Cerebellar cortex (tissue), 1 donor: ENCODE results near the gene PPP1CA.
"Not testable (repeated sequence)": the region's sequence is repeated elsewhere in the genome, so short reads cannot be mapped to it uniquely, and the experiment has no call there.

ENCODE experiments used
- DNase-seq: peaks from one replicate; pipeline ENCODE4 v3.0.0-alpha.2; 2015; ENCODE audit warnings: low spot score

Gene PPP1CA

DNA sequence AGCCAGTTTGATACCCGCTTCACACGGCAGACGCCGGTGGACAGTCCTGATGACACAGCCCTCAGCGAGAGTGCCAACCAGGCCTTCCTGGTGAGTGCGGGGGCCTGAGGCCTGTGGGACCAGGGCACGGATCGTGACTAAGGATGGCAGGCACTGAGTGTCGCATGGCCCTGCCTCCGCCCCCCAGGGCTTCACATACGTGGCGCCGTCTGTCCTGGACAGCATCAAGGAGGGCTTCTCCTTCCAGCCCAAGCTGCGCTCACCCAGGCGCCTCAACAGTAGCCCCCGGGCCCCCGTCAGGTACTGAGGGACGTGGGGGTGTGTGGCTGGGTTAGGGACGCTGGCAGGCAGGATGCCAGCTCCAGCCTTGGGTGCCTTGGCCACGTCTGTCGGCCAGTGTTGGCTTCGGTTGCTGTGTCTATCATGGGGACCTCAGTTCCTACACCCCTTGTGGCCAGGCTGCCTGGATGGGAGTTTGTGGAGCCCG is 32.8 kb upstream of the PPP1CA start:
- DNase-seq: no peak

DNA sequence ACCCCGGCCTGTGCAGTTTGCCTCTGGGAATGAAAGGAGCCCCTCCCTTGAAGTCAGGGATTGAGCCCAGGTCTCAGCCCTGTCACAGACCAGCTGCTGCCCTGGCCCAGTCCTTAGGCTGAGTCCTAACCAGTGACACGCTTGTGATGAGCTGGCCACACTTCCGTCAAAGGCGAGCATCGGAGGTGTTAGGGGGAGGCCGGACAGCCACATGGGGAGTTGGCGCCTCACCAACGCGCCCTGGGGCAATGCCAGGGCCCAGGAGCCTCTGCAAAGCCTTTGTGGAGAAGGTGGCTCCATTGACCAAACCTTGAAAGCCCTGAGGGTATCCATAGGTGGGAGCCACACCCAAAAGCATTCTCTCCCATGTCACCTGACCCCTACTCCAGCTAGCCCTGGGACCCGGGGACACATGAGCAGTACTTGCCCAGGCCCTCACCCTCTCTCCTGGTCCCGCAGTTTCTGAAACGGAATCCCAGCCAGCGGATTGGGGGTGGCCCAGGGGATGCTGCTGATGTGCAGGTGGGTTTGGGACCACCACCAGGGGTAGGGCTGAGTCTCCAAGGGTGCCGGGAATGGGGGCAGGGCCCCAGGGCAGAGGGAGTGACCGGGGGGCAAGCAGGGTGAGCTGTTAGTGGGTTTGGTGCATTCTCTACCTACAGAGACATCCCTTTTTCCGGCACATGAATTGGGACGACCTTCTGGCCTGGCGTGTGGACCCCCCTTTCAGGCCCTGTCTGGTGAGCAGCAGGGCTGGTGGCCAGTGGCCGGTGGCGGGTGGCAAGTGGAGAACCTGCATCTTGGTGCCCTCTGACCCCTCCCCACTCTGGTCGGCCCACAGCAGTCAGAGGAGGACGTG is 32.1 kb upstream of the PPP1CA start:
- no peak for DNase-seq

DNA sequence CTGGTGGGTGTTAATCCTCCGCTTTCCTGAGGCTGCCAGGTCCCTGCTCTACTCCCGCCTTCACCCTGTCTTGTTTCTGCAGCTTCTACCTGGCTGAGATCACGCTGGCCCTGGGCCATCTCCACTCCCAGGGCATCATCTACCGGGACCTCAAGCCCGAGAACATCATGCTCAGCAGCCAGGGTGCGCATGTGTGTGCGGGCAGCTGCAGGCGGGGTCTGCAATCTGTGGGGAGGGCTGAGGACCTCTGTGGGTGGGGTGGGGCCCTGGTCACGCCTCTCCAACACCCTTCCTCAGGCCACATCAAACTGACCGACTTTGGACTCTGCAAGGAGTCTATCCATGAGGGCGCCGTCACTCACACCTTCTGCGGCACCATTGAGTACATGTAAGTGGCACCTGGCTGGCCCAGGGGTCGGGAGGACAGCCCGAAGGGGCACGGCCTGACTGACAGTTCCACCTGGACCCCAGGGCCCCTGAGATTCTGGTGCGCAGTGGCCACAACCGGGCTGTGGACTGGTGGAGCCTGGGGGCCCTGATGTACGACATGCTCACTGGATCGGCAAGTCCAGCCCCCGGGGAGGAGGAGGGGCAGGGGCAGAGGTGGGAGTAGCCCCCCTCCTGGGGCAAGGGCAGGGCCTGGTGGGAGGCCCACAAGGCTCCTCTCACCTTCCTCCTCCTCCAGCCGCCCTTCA is 31.1 kb upstream of the PPP1CA start:
- DNase-seq: no peak

DNA sequence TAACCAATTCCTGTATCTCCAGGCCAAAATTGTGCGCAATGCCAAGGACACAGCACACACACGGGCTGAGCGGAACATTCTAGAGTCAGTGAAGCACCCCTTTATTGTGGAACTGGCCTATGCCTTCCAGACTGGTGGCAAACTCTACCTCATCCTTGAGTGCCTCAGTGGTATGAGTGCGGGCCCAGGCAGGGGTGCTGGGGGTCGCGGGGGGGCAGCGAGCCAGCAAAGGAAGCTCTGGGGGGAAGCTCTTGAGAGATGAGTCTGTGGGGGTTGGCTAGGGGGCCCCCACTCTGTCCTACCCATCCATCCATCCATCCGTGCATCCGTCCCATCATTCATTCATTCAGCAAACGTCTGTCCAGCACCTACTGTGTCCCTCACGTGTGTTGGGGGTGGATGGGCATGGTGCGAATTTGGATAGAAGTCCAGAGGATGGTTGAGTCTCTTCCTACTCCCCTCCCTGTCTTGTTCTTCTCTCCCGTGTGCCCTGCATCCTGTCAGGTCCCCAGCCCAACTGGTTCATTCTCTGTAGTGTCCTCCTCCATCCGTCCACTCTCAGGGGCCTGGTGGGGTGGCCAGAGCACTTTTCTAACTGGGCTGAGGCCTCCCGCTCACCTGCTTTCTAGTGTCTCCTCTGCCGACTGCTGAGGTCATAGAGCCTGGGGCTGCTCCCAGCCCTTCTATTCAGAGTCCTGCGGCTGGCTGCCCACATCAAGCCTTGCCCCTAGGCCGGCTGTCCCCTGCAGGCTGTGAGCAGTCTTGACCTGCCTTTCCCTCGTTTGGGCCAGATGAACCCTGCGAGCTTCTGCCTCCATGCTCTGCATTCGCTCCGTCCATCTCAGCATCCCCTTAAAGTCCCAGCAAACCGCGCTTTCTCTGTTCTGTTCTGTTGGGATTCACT is 29.9 kb upstream of the PPP1CA start:
- DNase-seq: no peak

DNA sequence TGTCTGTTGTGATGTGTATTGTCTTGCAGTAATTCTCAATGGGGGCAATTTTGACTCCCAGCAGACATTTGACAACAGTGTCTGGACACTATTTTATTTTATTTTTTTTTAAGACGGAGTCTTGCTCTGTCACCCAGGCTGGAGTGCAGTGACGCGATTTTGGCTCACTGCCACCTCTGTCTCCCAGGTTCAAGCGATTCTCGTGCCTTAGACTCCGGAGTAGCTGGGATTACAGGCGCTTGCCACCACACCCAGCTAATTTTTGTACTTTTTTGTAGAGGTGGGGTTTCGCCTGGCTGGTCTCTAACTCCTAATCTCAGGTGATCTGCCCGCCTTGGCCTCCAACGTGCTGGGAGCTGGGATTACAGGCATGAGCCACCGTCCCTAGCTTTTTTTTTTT is 28.1 kb upstream of the PPP1CA start:
- DNase-seq: no peak

DNA sequence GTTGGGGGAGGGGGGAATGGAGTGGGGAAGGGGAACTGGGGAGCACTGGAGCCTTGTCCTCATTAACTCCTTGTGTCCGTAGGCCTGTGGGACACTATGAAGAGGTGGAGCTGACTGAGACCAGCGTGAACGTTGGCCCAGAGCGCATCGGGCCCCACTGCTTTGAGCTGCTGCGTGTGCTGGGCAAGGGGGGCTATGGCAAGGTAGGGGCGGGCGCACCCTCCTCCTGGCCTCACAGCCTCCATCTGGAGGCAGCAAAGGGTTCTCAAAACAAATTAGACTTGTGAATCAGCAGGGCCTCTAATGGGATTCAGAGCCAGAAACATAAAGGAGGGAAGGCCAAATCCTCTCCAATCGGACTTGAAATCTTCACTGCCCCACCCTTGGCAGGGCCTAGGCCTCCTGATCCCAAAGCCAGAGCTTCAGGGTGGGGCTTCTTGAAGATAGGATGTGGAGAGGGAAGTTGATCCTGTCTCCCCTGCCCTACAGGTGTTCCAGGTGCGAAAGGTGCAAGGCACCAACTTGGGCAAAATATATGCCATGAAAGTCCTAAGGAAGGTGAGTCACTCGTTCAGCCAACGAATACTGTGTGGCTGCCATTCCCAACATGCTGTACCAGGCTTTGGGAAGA is 27.5 kb upstream of the PPP1CA start:
- DNase-seq: no peak

DNA sequence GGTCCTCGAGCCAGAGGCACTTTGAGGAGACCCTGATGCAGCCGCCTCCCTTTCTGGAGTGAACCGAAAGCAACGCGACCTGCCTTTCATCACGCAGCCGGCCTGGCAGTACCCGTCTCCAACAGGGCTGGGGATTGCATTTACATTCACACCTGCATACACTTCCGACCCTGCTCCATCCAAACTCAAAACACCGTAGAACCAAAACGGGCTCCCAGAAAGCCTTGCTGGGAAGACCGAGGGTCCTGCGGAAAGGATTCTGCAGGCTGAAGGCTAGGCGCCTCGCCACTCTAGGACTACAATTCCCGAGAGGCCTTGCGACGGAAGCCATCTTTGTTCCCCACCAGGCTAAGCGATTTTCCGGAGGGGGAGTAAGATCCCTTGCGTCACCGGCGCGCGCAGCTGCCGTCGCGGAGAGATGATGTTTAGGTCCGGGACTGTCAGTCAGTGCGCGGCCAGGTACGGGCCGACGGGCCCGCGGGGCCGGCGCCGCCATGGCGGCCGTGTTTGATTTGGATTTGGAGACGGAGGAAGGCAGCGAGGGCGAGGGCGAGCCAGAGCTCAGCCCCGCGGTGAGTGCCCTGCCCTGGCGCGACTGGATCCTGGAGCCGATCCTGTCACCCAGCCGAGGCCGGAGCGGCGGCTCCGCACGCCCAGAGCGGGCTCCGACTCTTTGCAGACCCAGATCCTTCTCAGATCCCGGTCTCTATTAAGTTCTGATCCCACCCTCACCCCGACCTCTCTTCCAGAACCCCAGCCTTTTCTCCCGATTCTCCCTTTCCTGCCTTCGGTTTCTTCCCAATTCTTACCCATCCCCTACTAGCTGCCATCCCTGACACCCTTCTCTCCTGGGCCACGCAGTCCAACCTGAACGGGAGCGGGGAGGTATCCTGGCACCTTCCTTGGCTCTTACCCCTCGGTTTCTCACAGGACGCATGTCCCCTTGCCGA is 26.7 kb upstream of the PPP1CA start, which contains the start of gene RPS6KB2:
Gene RPS6KB2 (plus strand): TSS at position 443 of the 950 bp plus-strand sequence. CDS start 52 bp downstream, at position 495.
- DNase-seq: peak; percentile 98

DNA sequence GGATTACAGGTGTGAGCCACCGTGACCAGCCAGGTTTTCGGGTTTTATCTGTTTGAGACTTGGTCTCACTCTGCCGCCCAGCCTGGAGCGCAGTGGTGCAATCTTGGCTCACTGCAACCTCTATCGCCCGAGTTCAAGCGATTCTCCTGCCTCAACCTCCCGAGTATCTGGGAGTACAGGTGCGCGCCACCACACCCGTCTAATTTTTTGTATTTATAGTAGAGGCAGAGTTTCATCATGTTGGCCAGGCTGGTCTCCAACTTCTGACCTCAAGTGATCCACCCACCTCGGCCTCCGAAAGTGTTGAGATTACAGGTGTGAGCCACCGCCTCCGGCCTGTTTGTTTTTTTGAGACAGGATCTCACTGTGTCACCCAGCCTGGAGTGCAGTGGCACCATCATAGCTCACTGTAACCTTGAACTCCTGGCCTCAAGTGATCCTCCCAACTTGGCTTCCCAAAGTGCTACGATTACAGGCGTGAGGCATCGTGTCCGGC is 25.8 kb upstream of the PPP1CA start:
- DNase-seq: not testable (repeated sequence)

DNA sequence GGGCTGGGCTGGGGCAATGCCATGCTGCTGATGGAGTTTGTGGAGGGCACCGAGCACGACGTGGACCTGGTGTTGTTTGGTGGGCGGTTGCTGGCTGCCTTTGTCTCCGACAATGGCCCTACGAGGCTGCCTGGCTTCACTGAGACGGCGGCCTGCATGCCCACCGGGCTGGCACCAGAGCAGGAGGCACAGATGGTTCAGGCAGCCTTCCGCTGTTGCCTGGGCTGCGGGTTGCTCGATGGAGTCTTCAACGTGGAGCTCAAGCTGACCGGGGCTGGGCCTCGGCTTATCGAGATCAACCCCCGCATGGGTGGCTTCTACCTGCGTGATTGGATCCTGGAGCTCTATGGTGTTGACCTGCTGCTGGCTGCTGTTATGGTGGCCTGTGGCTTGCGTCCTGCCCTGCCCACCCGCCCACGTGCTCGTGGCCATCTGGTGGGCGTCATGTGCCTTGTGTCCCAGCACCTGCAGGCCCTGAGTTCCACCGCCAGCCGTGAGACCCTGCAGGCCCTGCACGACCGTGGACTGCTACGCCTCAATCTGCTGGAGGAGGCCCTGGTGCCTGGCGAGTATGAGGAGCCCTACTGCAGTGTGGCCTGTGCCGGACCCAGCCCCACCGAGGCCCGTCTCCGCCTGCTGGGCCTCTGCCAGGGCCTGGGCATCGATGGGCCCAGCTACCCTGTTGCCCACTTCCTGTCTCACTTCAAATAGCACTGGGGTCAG is 22.4 kb upstream of the PPP1CA start:
- no peak for DNase-seq

DNA sequence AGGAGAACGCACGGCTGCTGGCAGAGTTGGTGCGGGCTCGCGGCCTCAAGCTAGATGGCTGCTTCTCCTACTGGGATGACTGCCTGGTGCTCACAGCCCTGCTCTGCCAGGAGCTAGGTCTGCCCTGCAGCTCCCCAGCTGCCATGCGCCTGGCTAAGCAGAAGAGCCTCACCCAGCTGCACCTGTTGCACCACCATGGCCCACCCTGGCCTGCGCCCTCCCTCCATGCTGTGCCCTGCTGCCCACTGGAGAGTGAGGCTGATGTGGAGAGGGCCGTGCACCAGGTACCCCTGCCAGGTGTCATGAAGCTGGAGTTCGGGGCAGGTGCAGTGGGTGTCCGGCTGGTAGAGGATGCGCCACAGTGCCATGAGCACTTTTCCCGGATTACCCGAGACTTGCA is 21.8 kb upstream of the PPP1CA start:
- no peak for DNase-seq

DNA sequence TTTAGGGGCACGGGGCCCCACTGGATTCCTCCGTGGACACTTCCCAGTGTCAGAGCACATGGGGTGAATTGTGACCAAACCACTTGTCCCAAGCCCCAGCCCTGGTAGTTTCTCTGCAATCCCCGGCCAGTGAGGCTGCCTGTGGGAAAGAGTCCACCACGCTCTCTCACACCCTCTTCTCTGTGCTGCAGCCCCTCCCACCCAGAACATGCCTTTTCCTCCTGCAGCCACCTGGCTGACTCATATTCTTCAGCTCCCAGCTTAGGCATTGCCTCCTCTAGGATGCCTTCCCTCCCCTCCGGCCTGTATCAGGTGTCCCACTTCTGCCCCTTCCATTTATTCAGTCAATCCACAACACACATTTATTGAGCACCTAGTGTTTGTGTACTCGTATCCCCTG is 21.2 kb upstream of the PPP1CA start:
- no peak for DNase-seq

DNA sequence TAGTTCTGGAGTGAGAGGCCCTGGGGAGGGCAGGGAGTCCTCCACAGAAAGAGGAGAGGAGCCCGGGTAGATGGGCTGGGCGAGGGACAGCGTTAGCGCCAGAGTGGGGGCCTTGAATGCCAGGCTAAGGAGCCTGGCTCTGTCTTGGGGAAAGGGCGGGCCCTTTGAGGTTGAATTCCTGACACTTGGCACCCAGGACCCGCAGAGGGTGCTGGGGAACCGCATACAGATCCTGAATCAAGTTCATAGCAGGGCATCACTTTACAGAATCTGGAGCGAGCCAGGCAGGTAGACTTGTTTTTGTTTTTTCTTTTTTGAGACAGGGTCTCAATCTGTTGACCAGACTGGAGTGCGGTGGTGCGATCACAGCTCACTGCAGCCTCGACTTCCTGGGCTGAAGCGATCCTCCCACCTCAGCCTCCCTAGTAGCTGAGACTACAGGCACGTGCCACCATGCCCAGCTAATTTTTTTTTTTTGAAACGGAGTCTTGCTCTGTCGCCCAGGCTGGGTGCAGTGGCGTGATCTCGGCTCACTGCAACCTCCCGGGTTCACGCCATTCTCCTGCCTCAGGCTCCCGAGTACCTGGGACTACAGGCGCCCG is 19.9 kb upstream of the PPP1CA start:
- DNase-seq: no peak

DNA sequence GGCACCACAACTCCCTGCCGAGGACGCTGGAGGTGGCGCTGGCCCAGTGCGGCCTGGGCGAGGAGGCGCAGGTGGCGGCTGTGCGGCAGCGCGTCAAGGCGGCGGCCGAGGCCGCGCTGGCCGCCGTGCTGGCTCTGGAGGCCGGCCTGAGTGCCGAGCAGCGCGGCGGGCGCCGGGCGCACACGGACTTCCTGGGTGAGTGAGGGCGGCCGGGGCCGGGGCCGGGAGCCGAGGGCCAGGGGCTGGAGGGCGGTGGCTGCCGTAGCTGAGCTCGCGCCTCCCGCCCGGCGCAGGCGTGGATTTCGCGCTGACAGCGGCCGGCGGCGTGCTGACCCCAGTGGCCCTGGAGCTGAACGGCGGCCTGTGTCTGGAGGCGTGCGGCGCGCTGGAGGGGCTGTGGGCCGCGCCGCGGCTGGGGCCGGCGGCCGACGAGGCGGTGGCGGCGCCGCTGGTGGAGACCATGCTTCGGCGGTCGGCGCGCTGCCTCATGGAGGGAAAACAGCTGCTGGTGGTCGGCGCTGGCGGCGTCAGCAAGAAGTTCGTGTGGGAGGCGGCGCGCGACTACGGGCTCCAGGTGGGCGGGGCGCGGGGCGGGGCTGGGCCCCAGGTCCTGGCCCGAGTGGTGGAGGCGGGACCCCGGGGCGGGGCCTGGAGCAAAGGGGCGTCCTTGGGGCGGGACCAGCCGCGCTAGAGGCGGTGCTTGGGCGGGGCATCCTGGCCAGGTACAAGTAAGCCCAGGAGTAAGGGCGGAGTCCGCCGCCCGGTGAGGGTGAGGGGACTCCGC is 19.2 kb upstream of the PPP1CA start:
- peak; percentile 94 for DNase-seq

DNA sequence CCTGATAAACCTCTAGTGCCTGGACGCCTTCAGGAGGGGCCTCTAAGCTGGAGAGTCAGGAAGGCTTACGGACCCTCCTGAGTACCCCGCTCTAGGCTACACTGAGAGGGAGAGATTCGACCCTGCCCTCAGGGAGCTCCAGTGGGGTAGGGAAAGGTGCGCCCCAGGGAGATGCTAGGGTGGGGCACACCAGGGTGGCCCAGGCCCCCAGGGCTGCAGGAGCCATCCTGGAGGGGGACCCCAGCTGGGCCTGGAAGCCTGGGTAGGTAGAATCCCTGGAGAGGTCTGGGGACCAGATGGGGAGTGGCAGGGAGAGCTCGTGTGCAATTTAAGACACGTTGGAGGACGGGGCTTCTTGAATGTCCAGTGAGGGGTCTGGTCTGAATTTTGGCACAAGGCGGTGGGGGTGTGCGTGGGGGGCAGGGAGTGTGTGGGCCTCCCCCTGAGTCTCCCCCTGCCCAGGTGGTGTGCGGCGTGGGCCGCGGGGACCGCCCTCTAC is 18.5 kb upstream of the PPP1CA start:
- DNase-seq: no peak

DNA sequence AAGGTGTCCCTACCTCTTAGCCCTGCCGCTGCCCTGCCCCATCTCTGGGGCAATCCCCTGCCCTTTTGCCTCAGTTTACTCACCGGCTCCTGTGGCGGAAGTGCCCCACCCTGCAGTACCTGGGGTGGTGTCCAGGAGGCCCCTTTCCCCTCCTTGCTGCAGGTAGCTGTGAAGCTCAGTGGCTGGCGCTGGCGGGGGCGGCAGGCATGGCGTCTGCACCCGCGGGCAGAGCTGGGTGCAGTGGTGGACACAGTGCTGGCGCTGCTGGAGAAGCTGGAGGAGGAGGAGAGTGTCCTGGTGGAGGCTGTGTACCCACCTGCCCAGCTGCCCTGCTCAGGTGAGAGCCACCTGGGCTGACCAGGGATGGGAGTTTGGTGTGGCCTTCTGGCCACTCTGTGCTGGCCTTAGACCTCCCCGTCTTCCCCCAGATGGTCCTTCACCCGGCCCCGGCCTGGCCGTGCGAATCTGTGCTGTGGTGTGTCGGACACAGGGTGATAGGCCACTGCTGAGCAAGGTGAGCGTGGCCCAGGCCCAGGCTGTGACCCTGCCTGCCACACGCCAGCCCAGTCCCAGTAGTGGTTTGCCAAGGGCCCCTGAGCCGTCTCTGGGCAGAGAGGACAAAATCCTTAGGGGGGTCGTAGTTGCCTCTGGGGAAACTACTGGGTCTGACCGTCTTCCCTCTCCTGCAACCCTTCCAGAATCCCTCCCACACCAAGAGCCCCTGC is 17.8 kb upstream of the PPP1CA start:
- no peak for DNase-seq

DNA sequence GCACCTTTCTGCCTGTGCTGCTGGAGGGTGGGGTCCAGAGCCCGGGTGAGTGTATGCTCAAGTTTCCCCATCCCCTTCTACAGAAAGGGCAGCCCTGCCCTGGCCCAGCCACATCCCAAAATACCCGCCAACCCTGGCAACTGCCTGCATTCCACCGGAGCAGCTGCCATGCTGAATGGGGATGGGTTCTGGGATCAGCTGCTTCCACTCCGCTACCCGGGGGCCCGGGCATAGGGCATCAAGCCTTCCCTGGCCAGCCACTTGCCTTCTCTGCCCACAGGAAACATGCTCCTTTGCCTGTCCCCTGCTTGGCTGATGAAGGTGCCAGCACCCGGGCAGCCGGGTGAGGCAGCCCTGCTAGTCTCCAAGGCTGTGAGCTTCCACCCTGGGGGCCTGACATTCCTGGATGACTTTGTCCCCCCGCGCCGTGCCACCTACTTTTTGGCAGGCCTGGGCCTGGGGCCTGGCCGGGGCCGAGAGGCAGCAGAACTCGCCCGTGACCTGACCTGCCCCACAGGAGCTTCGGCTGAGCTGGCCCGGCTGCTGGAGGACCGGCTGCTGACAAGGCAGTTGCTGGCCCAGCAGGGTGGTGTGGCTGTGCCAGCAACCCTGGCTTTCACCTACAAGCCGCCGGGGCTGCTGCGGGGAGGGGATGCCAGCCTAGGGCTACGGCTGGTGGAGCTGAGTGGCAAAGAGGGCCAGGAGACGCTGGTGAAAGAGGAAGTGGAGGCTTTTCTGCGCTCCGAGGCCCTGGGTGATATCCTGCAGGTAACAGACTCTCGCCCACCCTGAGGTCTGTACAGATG is 17.0 kb upstream of the PPP1CA start:
- peak; percentile 79 for DNase-seq

DNA sequence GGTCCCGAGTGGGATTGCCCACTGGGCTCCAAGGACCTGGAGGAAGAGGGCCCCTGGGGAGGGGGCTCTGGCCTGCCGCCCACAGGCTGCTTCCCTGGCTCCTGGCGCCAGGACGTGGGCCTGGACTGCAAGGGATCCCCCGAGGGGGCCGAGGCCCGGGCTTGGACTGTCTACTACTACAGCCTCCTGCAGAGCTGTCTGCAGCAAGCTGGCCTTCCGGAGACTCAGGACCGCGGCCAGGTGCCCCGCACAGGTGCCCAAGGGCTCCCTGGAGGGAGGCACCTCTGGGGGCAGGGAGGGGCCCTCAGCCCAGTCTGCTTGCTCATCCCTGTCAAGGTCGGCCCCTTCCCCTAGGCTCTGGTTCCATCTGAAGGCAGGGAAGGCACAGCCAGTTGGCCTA is 15.8 kb upstream of the PPP1CA start:
- DNase-seq: no peak
